Mesothelial cell of epicardium (in vitro differentiated cells): ENCODE data around the gene MRPL46. TPM values are rescaled to one million over a fixed set of nuclear protein-coding genes. Genes with fewer than 3 reads are reported as not detected.

ENCODE experiments used
- DNase-seq, 2 experiments: peaks; one replicate each; pipeline ENCODE4 v3.0.0; 2021; ENCODE audit warnings: low spot score in 2 of 2; ENCODE audit not compliant: unreplicated experiment in 2 of 2
- H3K27ac Mint-ChIP-seq: 2 replicates; pipeline ENCODE4 v1.8.0; 2021; ENCODE audit warnings: mixed read lengths
- H3K27me3 Mint-ChIP-seq: 2 replicates; pipeline ENCODE4 v1.8.0; 2021; ENCODE audit warnings: low read depth, mixed read lengths
- H3K36me3 Mint-ChIP-seq: 2 replicates; pipeline ENCODE4 v1.8.0; 2021; ENCODE audit warnings: mixed read lengths
- H3K4me1 Mint-ChIP-seq: 2 replicates; pipeline ENCODE4 v1.8.0; 2021; ENCODE audit warnings: mixed read lengths
- H3K4me3 Mint-ChIP-seq: 2 replicates; pipeline ENCODE4 v1.8.0; 2021; ENCODE audit warnings: mild to moderate bottlenecking, moderate library complexity, mixed read lengths
- H3K9me3 Mint-ChIP-seq: 2 replicates; pipeline ENCODE4 v1.8.0; 2021; ENCODE audit warnings: mixed read lengths
- total RNA-seq: library from RNA; stranded (reverse); gene quantifications from 3 replicates; pipeline ENCODE4 v1.2.1, GENCODE V29; 2021
- TF ChIP-seq, protein P1 (sequence below): fragments of 200-600 bp; sonication (generic); IDR thresholded peaks from one replicate; pipeline ENCODE4 v1.5.0; 2021; ENCODE audit warnings: antibody characterized with exemption; ENCODE audit not compliant: unreplicated experiment

The MRPL46 gene
- total RNA-seq, 1 donor from 2014 or later = 18.6 TPM

DNA sequence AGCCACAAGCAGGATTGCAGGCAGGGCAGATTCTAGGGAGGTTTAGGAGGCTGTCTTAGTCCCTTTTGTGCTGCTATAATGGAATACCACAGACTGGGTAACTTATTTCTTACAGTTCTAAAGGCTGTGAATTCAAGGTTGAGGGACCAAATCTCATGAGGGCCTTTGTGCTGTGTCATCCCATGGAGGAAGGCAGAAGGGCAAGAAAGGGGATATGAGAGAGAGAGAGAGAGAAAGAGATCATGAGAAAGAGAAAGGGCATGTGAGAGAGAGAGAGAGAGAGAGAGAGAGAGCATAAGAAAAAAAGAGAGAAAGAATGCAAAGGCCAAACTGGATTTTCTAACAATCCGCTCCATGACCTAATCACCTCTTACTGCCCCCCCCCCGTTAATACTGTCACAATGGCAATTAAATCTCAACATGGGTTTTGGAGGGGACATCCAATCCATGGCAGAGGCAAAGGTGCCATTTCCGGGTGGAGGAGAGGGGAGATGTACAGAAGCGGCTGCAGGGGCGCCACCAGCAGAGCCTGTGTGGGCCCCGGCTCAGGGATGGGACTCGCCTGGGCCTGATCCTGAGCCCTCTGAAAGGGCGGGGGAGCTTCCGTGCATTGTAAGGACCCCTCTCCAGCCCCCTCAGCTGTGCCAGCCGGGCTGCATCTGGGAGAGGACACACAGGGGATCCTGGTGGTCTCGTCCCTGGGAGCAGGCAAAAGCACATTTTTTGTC lies 20.8 kb upstream of the MRPL46 start:
- H3K27me3 Mint-ChIP-seq = peaks cover 3% of the 10 kb centered on the region
- H3K9me3 Mint-ChIP-seq = no peaks in the 10 kb centered on the region
- H3K4me1 Mint-ChIP-seq = peaks cover 21% of the 10 kb centered on the region
- TF ChIP-seq, protein P1, sequence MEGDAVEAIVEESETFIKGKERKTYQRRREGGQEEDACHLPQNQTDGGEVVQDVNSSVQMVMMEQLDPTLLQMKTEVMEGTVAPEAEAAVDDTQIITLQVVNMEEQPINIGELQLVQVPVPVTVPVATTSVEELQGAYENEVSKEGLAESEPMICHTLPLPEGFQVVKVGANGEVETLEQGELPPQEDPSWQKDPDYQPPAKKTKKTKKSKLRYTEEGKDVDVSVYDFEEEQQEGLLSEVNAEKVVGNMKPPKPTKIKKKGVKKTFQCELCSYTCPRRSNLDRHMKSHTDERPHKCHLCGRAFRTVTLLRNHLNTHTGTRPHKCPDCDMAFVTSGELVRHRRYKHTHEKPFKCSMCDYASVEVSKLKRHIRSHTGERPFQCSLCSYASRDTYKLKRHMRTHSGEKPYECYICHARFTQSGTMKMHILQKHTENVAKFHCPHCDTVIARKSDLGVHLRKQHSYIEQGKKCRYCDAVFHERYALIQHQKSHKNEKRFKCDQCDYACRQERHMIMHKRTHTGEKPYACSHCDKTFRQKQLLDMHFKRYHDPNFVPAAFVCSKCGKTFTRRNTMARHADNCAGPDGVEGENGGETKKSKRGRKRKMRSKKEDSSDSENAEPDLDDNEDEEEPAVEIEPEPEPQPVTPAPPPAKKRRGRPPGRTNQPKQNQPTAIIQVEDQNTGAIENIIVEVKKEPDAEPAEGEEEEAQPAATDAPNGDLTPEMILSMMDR = no peak
- no peak overlapping the region for H3K27ac Mint-ChIP-seq
- no peak overlapping the region for H3K4me3 Mint-ChIP-seq
- DNase-seq = no peak
- no peaks in the 10 kb centered on the region for H3K36me3 Mint-ChIP-seq

DNA sequence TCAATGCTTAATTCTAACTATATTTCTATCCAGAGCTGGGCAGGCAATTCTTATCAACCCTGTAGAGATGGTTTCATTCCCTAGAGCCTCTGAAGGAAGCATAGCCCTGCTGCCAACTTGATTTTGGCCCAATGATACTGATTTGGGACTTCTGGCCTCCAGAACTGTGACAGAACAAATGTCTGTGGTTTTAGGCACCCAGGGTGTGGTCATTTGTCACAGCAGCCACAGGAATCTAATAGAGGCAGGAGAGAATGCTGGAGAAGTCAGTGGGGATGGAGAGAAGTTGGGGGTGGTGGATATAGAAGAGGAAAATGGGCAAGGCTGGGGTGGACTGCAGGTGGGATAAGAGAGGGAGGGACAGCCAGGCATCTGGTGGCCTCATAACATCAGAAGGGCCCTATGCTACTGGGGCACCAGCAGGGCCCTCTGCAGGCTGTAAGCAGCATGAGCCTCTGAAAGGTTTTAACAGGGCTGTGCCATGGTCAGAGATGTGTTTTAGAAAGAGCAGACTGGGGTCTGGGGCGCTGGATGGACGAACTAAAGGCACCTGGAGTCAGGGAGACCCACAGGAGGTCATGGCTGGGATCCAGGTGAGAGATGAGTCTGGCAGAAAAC lies 20.1 kb upstream of the MRPL46 start:
- no peaks in the 10 kb centered on the region for H3K36me3 Mint-ChIP-seq
- no peak overlapping the region for H3K27ac Mint-ChIP-seq
- no peak for DNase-seq
- H3K4me1 Mint-ChIP-seq = peaks cover 21% of the 10 kb centered on the region
- H3K9me3 Mint-ChIP-seq = no peaks in the 10 kb centered on the region
- H3K4me3 Mint-ChIP-seq = no peak overlapping the region
- TF ChIP-seq, protein P1 = no peak
- peaks cover 6% of the 10 kb centered on the region for H3K27me3 Mint-ChIP-seq

DNA sequence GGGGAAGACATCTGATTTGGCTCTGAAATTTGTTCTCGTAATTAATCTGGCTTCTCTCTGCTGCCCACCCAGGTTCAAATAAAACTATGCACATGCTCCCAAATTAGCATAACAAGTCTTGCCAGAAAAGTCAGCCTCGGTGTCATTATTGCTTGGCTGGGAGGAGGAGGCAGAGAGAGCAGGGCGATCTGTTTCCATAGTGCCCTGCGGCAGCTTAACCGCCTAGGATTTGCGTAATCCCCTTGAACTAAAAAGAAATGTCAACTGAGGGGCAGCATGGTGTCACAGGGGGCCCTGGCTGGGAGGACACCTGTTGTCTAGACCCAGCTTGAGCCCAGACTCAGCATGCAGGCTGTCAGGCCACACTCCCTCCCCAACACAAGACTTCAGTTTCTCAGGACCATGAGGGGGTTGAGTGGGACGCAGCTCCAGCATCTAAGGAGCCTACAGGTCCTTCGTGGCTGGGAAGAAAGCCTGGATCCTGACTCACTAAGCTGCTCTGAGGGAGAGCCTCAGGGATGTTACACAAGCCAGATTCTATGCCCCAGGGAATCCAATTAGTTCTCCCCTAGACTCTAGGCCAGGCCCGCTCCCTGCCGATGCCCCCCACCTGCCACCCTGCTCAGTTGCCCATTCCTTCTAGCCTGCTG lies 17.6 kb upstream of the MRPL46 start:
- no peaks in the 10 kb centered on the region for H3K36me3 Mint-ChIP-seq
- TF ChIP-seq, protein P1 = no peak
- H3K27ac Mint-ChIP-seq = peak overlapping the region; percentile 44
- no peaks in the 10 kb centered on the region for H3K9me3 Mint-ChIP-seq
- peaks cover 21% of the 10 kb centered on the region for H3K4me1 Mint-ChIP-seq
- no peak overlapping the region for H3K4me3 Mint-ChIP-seq
- peaks cover 6% of the 10 kb centered on the region for H3K27me3 Mint-ChIP-seq
- DNase-seq = no peak

GRCh38 chr15:88482263-88482662 lies 15.1 kb upstream of the MRPL46 start:
- H3K9me3 Mint-ChIP-seq = no peaks in the 10 kb centered on the region
- no peak overlapping the region for H3K4me3 Mint-ChIP-seq
- TF ChIP-seq, protein P1 = no peak
- DNase-seq = no peak
- peaks cover 9% of the 10 kb centered on the region for H3K36me3 Mint-ChIP-seq
- no peak overlapping the region for H3K27ac Mint-ChIP-seq
- H3K27me3 Mint-ChIP-seq = peaks cover 6% of the 10 kb centered on the region
- H3K4me1 Mint-ChIP-seq = peaks cover 19% of the 10 kb centered on the region

DNA sequence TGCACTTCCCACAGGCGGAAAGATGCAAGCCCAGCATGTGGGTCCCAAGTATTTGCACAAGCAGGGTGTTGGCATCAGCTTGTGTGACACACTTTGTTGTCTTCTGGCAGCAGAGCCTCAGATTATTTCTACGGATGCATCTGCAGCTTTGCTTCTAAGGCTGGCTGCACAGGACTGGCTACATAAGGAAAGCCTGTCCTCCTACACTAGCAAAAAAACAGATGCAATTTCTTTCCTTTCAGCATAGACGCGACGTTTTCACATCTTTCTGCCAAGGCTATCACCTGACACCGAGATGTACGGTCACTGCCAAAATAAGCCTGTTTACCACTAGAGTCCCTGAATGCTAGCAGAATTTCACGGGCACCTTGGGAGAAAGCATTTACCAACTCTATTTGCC lies 13.8 kb upstream of the MRPL46 start:
- H3K36me3 Mint-ChIP-seq = peaks cover 12% of the 10 kb centered on the region
- H3K27ac Mint-ChIP-seq = no peak overlapping the region
- peaks cover 6% of the 10 kb centered on the region for H3K27me3 Mint-ChIP-seq
- no peaks in the 10 kb centered on the region for H3K9me3 Mint-ChIP-seq
- H3K4me1 Mint-ChIP-seq = peaks cover 19% of the 10 kb centered on the region
- no peak overlapping the region for H3K4me3 Mint-ChIP-seq
- TF ChIP-seq, protein P1 = no peak
- no peak for DNase-seq
